Measurements from ENCODE around the gene UVSSA. TPM values are rescaled to one million over a fixed set of nuclear protein-coding genes. Genes with fewer than 3 reads are reported as not detected.

The UVSSA gene
- total RNA-seq, 1 donor from 2014 or later: 22.1 TPM

DNA sequence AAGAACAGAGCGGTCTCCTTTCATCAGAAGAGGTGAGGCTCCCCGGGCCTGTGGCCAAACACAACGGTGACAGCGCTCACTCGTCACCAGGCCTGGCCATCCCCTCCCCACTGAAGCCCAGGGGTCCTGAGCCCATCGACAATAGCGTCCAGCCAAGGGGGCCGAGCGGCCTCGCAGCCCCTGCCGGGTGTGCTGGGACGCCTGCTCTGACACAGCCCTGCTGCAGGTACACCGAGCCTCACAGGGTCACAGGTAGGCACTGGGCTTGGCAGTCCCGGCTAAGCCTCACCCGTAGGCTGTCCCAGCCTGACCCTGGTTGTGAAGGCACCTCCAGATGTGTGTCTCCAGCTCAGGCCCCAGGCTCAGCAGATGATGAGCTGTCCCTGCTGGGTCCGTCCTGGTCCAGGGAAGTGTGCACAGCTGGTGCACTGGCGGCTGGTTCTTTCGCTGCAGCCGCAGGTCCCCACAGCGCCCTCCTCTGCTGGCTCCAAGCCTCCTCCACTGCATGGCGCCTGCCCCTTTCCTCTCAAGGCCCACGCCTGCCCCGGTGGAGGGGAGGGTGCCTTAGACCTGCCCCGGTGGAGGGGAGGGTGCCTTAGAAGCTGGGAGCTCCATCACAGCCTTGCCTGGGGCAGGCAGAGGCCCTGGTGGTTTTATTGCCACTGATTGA lies 21.5 kb downstream of the UVSSA start:
- TF ChIP-seq, protein P1, sequence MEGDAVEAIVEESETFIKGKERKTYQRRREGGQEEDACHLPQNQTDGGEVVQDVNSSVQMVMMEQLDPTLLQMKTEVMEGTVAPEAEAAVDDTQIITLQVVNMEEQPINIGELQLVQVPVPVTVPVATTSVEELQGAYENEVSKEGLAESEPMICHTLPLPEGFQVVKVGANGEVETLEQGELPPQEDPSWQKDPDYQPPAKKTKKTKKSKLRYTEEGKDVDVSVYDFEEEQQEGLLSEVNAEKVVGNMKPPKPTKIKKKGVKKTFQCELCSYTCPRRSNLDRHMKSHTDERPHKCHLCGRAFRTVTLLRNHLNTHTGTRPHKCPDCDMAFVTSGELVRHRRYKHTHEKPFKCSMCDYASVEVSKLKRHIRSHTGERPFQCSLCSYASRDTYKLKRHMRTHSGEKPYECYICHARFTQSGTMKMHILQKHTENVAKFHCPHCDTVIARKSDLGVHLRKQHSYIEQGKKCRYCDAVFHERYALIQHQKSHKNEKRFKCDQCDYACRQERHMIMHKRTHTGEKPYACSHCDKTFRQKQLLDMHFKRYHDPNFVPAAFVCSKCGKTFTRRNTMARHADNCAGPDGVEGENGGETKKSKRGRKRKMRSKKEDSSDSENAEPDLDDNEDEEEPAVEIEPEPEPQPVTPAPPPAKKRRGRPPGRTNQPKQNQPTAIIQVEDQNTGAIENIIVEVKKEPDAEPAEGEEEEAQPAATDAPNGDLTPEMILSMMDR (IDR thresholded peaks at IDR 0.05; ENCODE audit: unreplicated experiment): no peak
- Mint-ChIP-seq H3K4me1 (ENCODE audit: unreplicated experiment) (no peaks in the 10 kb centered on the region), H3K36me3 (ENCODE audit: low read depth, unreplicated experiment) (no peaks in the 10 kb centered on the region), H3K27ac (ENCODE audit: unreplicated experiment) (no peak overlapping the region), H3K9me3 (ENCODE audit: unreplicated experiment) (no peaks in the 10 kb centered on the region), H3K27me3 (ENCODE audit: unreplicated experiment) (no peaks in the 10 kb centered on the region), H3K4me3 (ENCODE audit: unreplicated experiment) (no peak overlapping the region)
- DNase-seq (ENCODE audit: low spot score): no peak

DNA sequence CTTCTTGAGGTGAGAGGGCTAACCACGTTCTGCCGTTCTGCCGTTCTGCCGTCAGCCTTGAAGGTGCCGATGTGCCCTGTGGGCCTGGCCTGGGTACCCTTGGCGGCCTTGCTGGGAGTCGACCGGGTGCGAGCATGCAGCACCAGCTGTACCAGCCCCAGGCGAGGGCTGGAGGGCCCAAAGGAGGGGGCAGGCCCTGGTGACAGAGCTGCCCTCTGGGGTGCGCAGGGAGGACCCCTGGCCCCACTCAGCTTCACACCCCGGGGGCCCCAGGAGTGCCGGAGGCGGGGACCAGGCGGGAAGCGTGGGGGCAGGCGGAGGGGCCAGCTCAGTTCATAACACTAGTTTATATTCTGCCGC lies 22.1 kb downstream of the UVSSA start:
- Mint-ChIP-seq H3K4me1 (ENCODE audit: unreplicated experiment) (no peaks in the 10 kb centered on the region), H3K4me3 (ENCODE audit: unreplicated experiment) (no peak overlapping the region), H3K27ac (ENCODE audit: unreplicated experiment) (no peak overlapping the region), H3K36me3 (ENCODE audit: low read depth, unreplicated experiment) (no peaks in the 10 kb centered on the region), H3K9me3 (ENCODE audit: unreplicated experiment) (no peaks in the 10 kb centered on the region), H3K27me3 (ENCODE audit: unreplicated experiment) (no peaks in the 10 kb centered on the region)
- DNase-seq (ENCODE audit: low spot score): no peak
- TF ChIP-seq, protein P1 (IDR thresholded peaks at IDR 0.05; ENCODE audit: unreplicated experiment): no peak

DNA sequence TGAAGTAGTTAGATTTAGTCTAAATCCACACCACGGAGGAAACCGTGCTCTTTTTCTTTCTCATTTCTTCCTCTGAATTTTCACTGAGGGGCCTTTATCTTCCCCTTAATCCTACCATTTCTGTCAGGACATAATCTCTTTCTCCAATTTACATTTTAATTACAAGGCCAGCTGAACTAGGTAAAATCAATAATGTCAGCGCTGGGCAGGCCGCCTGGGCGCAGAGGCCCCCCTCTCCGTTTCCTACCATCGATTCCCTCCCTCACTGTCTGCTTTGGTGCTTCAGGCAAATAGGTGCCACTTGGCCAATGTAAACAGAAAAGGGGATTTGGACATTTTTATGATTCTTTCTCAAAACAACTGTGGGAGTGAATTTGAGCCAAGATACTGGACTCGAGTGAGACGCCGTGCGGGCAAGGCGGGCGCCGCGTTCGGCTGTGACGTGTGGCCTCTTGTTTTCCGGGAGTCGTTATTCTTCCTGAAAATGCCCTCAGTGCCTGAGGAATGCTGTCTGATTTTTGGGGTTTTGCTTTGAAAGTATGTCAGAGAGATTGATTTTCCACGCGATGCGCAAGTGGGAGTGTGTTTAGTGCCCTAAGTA lies 22.6 kb downstream of the UVSSA start:
- no peak overlapping the region for H3K27ac Mint-ChIP-seq (ENCODE audit: unreplicated experiment)
- H3K27me3 Mint-ChIP-seq (ENCODE audit: unreplicated experiment): no peaks in the 10 kb centered on the region
- no peaks in the 10 kb centered on the region for H3K36me3 Mint-ChIP-seq (ENCODE audit: low read depth, unreplicated experiment)
- no peaks in the 10 kb centered on the region for H3K4me1 Mint-ChIP-seq (ENCODE audit: unreplicated experiment)
- no peak overlapping the region for H3K4me3 Mint-ChIP-seq (ENCODE audit: unreplicated experiment)
- TF ChIP-seq, protein P1 (IDR thresholded peaks at IDR 0.05; ENCODE audit: unreplicated experiment): no peak
- DNase-seq (ENCODE audit: low spot score): no peak
- no peaks in the 10 kb centered on the region for H3K9me3 Mint-ChIP-seq (ENCODE audit: unreplicated experiment)

GRCh38 chr4:1370321-1371124 lies 23.5 kb downstream of the UVSSA start:
- Mint-ChIP-seq H3K4me1 (ENCODE audit: unreplicated experiment) (no peaks in the 10 kb centered on the region), H3K4me3 (ENCODE audit: unreplicated experiment) (no peak overlapping the region), H3K27me3 (ENCODE audit: unreplicated experiment) (no peaks in the 10 kb centered on the region), H3K27ac (ENCODE audit: unreplicated experiment) (no peak overlapping the region), H3K36me3 (ENCODE audit: low read depth, unreplicated experiment) (no peaks in the 10 kb centered on the region), H3K9me3 (ENCODE audit: unreplicated experiment) (no peaks in the 10 kb centered on the region)
- TF ChIP-seq, protein P1 (IDR thresholded peaks at IDR 0.05; ENCODE audit: unreplicated experiment): no peak
- DNase-seq (ENCODE audit: low spot score): no peak

Data from endothelial cell (in vitro differentiated cells).